Endothelial cell of umbilical vein (primary cell): ENCODE measurements around the gene OXSR1. TPM values are rescaled to one million over a fixed set of nuclear protein-coding genes. Genes with fewer than 3 reads are reported as not detected.

Source experiments
- BruUV-seq: library from RNA; stranded (reverse); fragments of 400-500 nt; replicated peaks from 2 replicates; lab custom pipeline; 2021; lab: Mats Ljungman, UMichigan
- CTCF ChIA-PET: fragments of 300-600, 350-600 bp; sonication (Branson Sonifier 250); formaldehyde crosslinking; loops from one replicate; lab custom pipeline; 2021; ENCODE audit warnings: antibody characterized with exemption, inconsistent platforms; lab: Charles Lee
- POLR2A ChIA-PET: fragments of 300-600, 350-600 bp; sonication (Branson Sonifier 250); formaldehyde crosslinking; loops from one replicate; lab custom pipeline; 2021; ENCODE audit warnings: antibody characterized with exemption, inconsistent platforms; lab: Charles Lee
- DNase-seq: peaks from one replicate; pipeline ENCODE4 v3.0.0-alpha.2; 2011; ENCODE audit warnings: low read depth, low spot score
- FAIRE-seq: peaks from 2 replicates; lab custom pipeline; 2011; peaks lifted over from hg19 to GRCh38; lab: Jason Lieb, UNC
- H2AFZ ChIP-seq: 2 replicates; pipeline ENCODE4 v1.6.0; 2012; ENCODE audit warnings: low read depth, low read length, control low read depth, inconsistent platforms
- H3K27ac ChIP-seq: 2 replicates; pipeline ENCODE4 v1.5.1; 2011; ENCODE audit warnings: low read depth, mild to moderate bottlenecking, control low read depth, low read length, moderate library complexity; ENCODE audit not compliant: insufficient read depth
- H3K27me3 ChIP-seq, 2 experiments: 2 replicates each; pipeline versions ENCODE4 v1.6.0 to v1.6.1; 2011; ENCODE audit warnings: low read length in 2 of 2, mixed read lengths in 1 of 2; ENCODE audit not compliant: control insufficient read depth in 2 of 2, insufficient read depth in 2 of 2
- H3K36me3 ChIP-seq, 2 experiments: 2 replicates in 1 of 2; 3 replicates in 1 of 2; pipeline ENCODE4 v1.5.1; 2011; ENCODE audit warnings: low read length in 2 of 2, mild to moderate bottlenecking in 1 of 2, moderate library complexity in 1 of 2; ENCODE audit not compliant: control insufficient read depth in 2 of 2, insufficient read depth in 2 of 2; ENCODE audit errors: extremely low read depth in 1 of 2
- H3K4me1 ChIP-seq: 3 replicates; pipeline ENCODE4 v1.5.1; 2011; ENCODE audit warnings: mild to moderate bottlenecking, low read length; ENCODE audit not compliant: control insufficient read depth, insufficient read depth; ENCODE audit errors: extremely low read depth
- H3K4me2 ChIP-seq: 2 replicates; pipeline ENCODE4 v1.6.1; 2011; ENCODE audit warnings: low read length, control low read depth, mixed read lengths; ENCODE audit not compliant: insufficient read depth
- H3K4me3 ChIP-seq, 3 experiments: fragments of 200-600 bp in 1 of 3; sonication (generic), shearing (Covaris generic) in 1 of 3; replicated peaks in 1 of 3; 2 replicates each; pipeline ENCODE4 v1.5.1; 2011 to 2016; ENCODE audit warnings: control low read depth in 3 of 3, low read length in 3 of 3, mild to moderate bottlenecking in 2 of 3, inconsistent platforms in 1 of 3, low read depth in 1 of 3, moderate library complexity in 1 of 3; ENCODE audit not compliant: insufficient read depth in 1 of 3
- H3K79me2 ChIP-seq: 2 replicates; pipeline ENCODE4 v1.6.0; 2012; ENCODE audit warnings: low read length, inconsistent platforms; ENCODE audit not compliant: control insufficient read depth, insufficient read depth
- H3K9ac ChIP-seq: replicated peaks from 2 replicates; pipeline ENCODE3; 2011; ENCODE audit warnings: low read length, control low read depth; ENCODE audit not compliant: insufficient read depth; ENCODE audit errors: extremely low read depth
- H3K9me1 ChIP-seq: replicated peaks from 3 replicates; pipeline ENCODE4 v1.6.0; 2011; ENCODE audit warnings: mild to moderate bottlenecking, low read length; ENCODE audit not compliant: control insufficient read depth, insufficient read depth; ENCODE audit errors: extremely low read depth
- H3K9me3 ChIP-seq: replicated peaks from 2 replicates; pipeline ENCODE4 v1.5.1; 2012; ENCODE audit warnings: low read length, inconsistent platforms; ENCODE audit not compliant: control insufficient read depth, insufficient read depth
- H4K20me1 ChIP-seq: replicated peaks from 2 replicates; pipeline ENCODE3; 2011; ENCODE audit warnings: mild to moderate bottlenecking, low read length; ENCODE audit not compliant: control insufficient read depth, insufficient read depth; ENCODE audit errors: extremely low read depth
- CTCF ChIP-seq, 2 donors: IDR thresholded peaks; 1 replicate in 1 of 2; 2 replicates in 1 of 2; pipeline ENCODE4 v1.5.1; 2011; ENCODE audit warnings: low read length in 2 of 2, mild to moderate bottlenecking in 2 of 2, moderate library complexity in 2 of 2, control low read depth in 1 of 2, inconsistent platforms in 1 of 2, low read depth in 1 of 2; ENCODE audit not compliant: insufficient read depth in 1 of 2; ENCODE audit errors: extremely low read depth in 1 of 2
- EZH2 ChIP-seq: IDR thresholded peaks from 2 replicates; pipeline ENCODE4 v1.6.1; 2012; ENCODE audit warnings: borderline replicate concordance, low read depth, mild to moderate bottlenecking, moderate library complexity, low read length, inconsistent platforms; ENCODE audit not compliant: severe bottlenecking
- GATA2 ChIP-seq: IDR thresholded peaks from 2 replicates; pipeline ENCODE4 v1.7.0; 2011; ENCODE audit warnings: low read depth, mild to moderate bottlenecking, moderate library complexity, mixed read lengths, low read length; ENCODE audit not compliant: insufficient read length, insufficient read depth
- MYC ChIP-seq: IDR thresholded peaks from one replicate; pipeline ENCODE4 v1.6.1; 2011; ENCODE audit warnings: mild to moderate bottlenecking, low read depth, low read length
- POLR2A ChIP-seq: IDR thresholded peaks from 2 replicates; pipeline ENCODE4 v1.6.1; 2012; ENCODE audit warnings: low read depth, mild to moderate bottlenecking, control low read depth, low read length
- dilution Hi-C: fragments of 300-500 bp; cut with MboI; formaldehyde crosslinking; loops from one replicate; pipeline ENCODE4 v1.15.0; 2019; ENCODE audit warnings: low sequenced_read_pairs; ENCODE audit not compliant: extremely low pct_ligation_motif_present
- intact Hi-C: fragments of 100-400 bp; cut with micrococcal nuclease; formaldehyde crosslinking; loops from one replicate; pipeline ENCODE4 v1.10.0; 2022
- polyA plus RNA-seq, 4 experiments: library from polyadenylated mRNA; depleted of rRNA in 3 of 4; stranded (reverse) in 3 of 4; unstranded in 1 of 4; fragments of >200 nt; gene quantifications; 2 replicates each; pipeline versions ENCODE4 v1.2.1 to v1.2.3, GENCODE V29; 2011 to 2012; ENCODE audit warnings: missing spikeins in 1 of 4
- total RNA-seq: library from RNA; stranded (reverse); gene quantifications from 2 replicates; pipeline ENCODE4 v1.2.3, GENCODE V29; 2021

OXSR1 gene
- total and polyA plus RNA-seq, 2 donors (not counting 3 experiments of a cell fraction or from before 2014, with no cell fraction given): 15.1 to 32.9 TPM

GRCh38 chr3:38126121-38126892 is 39.0 kb upstream of the OXSR1 start:
- dilution Hi-C loops: no loop called here
- CTCF ChIA-PET: no interaction called here
- H3K79me2 ChIP-seq: no peaks in the 10 kb centered on the region
- intact Hi-C loops: no loop called here
- H3K4me1 ChIP-seq: no peaks in the 10 kb centered on the region
- no peak for DNase-seq
- no peaks in the 10 kb centered on the region for H3K9me1 ChIP-seq
- no peak overlapping the region for H2AFZ ChIP-seq
- no peak overlapping the region for H3K4me3 ChIP-seq
- FAIRE-seq: no peak
- H3K27ac ChIP-seq: no peak overlapping the region
- H3K4me2 ChIP-seq: no peak overlapping the region
- POLR2A ChIA-PET: no interaction called here
- peaks cover 20 to 52% of the 10 kb centered on the region in 2 experiments for H3K36me3 ChIP-seq
- no peak for TF ChIP-seq CTCF (IDR thresholded peaks at IDR 0.05; ENCODE audit: extremely low read depth in 1 of 2, insufficient read depth in 1 of 2, low read depth in 1 of 2, low read length in 2 of 2)
- TF ChIP-seq POLR2A: no peak
- TF ChIP-seq MYC: no peak
- TF ChIP-seq GATA2: no peak
- TF ChIP-seq EZH2: no peak
- H3K9me3 ChIP-seq: no peaks in the 10 kb centered on the region
- no peaks in the 10 kb centered on the region for H4K20me1 ChIP-seq
- H3K27me3 ChIP-seq: no peaks in the 10 kb centered on the region
- no TSS peak for BruUV-seq
- H3K9ac ChIP-seq: no peak overlapping the region
